ENCODE measurements around the gene PROS1.

- TF ChIP-seq CTCF (IDR thresholded peaks at IDR 0.05): no peak
- TF ChIP-seq POLR2A (IDR thresholded peaks at IDR 0.05): no peak
These were observed 49.2 kb downstream of the PROS1 start for GRCh38 chr3:93924491-93924890.

Measured in right lobe of liver (tissue), 4 donors.